Measurements from ENCODE around the gene PLD1.
A peak's percentile ranks its signal among the peaks of the same experiment; 100 is the strongest.

Gene PLD1

DNA sequence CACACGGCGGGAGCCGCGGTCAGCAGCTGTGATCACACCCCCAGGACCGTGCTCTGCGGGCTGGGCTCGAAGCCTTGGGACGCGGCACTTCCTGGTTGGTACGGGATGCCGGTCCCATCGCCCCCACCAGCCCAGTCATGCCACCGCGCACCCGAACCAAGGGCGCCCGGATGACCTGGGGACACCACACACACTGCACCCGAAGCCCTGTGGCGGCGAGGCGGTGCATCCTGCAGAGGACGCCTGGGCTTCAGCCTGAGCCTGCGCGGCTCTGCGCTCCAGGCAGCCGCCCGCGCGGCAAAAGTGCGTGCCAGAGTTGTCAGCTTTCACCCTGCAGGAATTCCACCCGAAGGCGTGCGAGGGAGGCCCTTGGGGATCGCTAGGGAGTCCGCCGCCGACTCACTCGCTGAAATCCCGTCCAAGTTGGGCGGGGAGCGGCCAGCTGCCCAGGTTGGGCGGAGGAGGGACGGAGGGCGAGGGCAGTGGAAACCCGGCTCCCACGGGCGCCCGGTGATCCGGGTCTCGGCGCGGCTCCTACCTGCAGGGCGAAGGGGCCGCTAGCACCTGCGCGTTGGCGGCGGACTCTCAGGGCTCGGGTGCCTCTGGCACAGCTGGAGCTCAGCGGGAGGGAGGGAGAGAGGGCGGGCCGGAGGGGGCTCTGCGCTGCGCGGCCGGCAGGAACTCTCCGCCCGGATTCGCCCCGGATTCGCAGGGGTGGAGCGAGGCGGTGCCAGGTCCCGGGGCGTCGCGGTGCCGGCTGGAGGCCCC lies at the start of gene PLD1:
TSS of gene PLD1 (minus strand) at position 623 of the 768 bp plus-strand sequence. CDS start 72,432 bp downstream, outside the sequence.
- ChIA-PET CTCF (interaction anchor here (3.7 kb wide), 1 partner anchor 20 kb away, joined by 19 read pairs; no protein-coding TSS in a partner anchor), POLR2A (interaction anchor here (0.6 to 1.3 kb wide), 5 partner anchors 13 to 170 kb away, joined by 3 to 4 read pairs (median 4); no protein-coding TSS in a partner anchor)
- peak within 1 kb of the TSS; percentile 63 for H3K4me3 ChIP-seq (ENCODE audit: low read depth, low read length)
- no peaks in the 10 kb centered on the region for H3K9me3 ChIP-seq (ENCODE audit: control insufficient read depth, insufficient read depth, low read depth, low read length)
- no peaks in the 10 kb centered on the region for H3K36me3 ChIP-seq (ENCODE audit: control insufficient read depth in 2 of 2, insufficient read depth in 1 of 2, low read length in 2 of 2)
- H3K4me1 ChIP-seq (ENCODE audit: control insufficient read depth, insufficient read depth, low read length): peaks cover 4% of the 10 kb centered on the region; the same call in 1 of the 2 replicates
- H3K27ac ChIP-seq (ENCODE audit: extremely low read depth, low read depth, low read length): peak within 1 kb of the TSS; percentile 84
- TF ChIP-seq ZBTB48 (tag by site-specific recombination; IDR thresholded peaks at IDR 0.05): peak; percentile 88
- TF ChIP-seq ZNF169 (tag by site-specific recombination; IDR thresholded peaks at IDR 0.05): no peak
- peak; percentile 86 for TF ChIP-seq SP2 (tag by site-specific recombination; IDR thresholded peaks at IDR 0.05)
- peak; percentile 42 for TF ChIP-seq ZNF341 (tag by site-specific recombination; IDR thresholded peaks at IDR 0.05; ENCODE audit: low read depth)
- peak; percentile 97 for TF ChIP-seq ZNF449 (tag by site-specific recombination; IDR thresholded peaks at IDR 0.05)
- TF ChIP-seq ZNF660 (tag by site-specific recombination; IDR thresholded peaks at IDR 0.05): peak; percentile 36; the same call in 1 of the 2 replicates
- TF ChIP-seq ZNF792 (tag by site-specific recombination; IDR thresholded peaks at IDR 0.05): no peak
- TF ChIP-seq ZBTB20 (tag by site-specific recombination; IDR thresholded peaks at IDR 0.05): peak; percentile 67; the same call in 1 of the 2 replicates
- TF ChIP-seq SP3 (tag by site-specific recombination; IDR thresholded peaks at IDR 0.05): peak; percentile 80
- TF ChIP-seq WT1 (tag by site-specific recombination; IDR thresholded peaks at IDR 0.05): peak; percentile 69
- TF ChIP-seq ZNF548 (tag by site-specific recombination; IDR thresholded peaks at IDR 0.05): no peak
- no peak for TF ChIP-seq REPIN1 (tag by site-specific recombination; IDR thresholded peaks at IDR 0.05; ENCODE audit: low read depth)
- TF ChIP-seq ZNF37A (tag by site-specific recombination; IDR thresholded peaks at IDR 0.05): no peak
- TF ChIP-seq ZNF776 (tag by site-specific recombination; IDR thresholded peaks at IDR 0.05; ENCODE audit: borderline replicate concordance): no peak
- TF ChIP-seq ZFHX2 (tag by site-specific recombination; conservative IDR thresholded peaks at IDR 0.05): peak; percentile 99
- TF ChIP-seq ZNF704 (tag by site-specific recombination; IDR thresholded peaks at IDR 0.05): no peak
- peak; percentile 98 for TF ChIP-seq ZIC2 (tag by site-specific recombination; IDR thresholded peaks at IDR 0.05)
- no peak; the same call in 1 of the 2 replicates for TF ChIP-seq ZBTB1 (tag by site-specific recombination; IDR thresholded peaks at IDR 0.05)
- TF ChIP-seq ZFP69B (tag by site-specific recombination; IDR thresholded peaks at IDR 0.05): peak; percentile 56; the same call in 1 of the 2 replicates
- peak; percentile 60; the same call in 1 of the 2 replicates for TF ChIP-seq ZNF2 (tag by site-specific recombination; IDR thresholded peaks at IDR 0.05)
- TF ChIP-seq ZSCAN16 (tag by site-specific recombination; IDR thresholded peaks at IDR 0.05): 0 out of 2 replicates have a peak, but pooled peaks have one; percentile 30
- TF ChIP-seq GLIS1 (tag by site-specific recombination; IDR thresholded peaks at IDR 0.05): peak; percentile 83
- peak; percentile 73 for TF ChIP-seq IKZF3 (tag by site-specific recombination; IDR thresholded peaks at IDR 0.05)
- TF ChIP-seq ZSCAN23 (tag by site-specific recombination; IDR thresholded peaks at IDR 0.05): no peak
- peak; percentile 97 for TF ChIP-seq ZBTB17 (tag by site-specific recombination; IDR thresholded peaks at IDR 0.05)
- peak; percentile 72; the same call in 1 of the 2 replicates for TF ChIP-seq ZNF76 (tag by site-specific recombination; IDR thresholded peaks at IDR 0.05; ENCODE audit: borderline replicate concordance, low read depth)
- peak; percentile 84 for TF ChIP-seq ZNF366 (tag by site-specific recombination; conservative IDR thresholded peaks at IDR 0.05)
- TF ChIP-seq ZNF514 (tag by site-specific recombination; IDR thresholded peaks at IDR 0.05): no peak
- peak; percentile 90 for TF ChIP-seq KLF8 (tag by site-specific recombination; IDR thresholded peaks at IDR 0.05)
- TF ChIP-seq, protein P1, sequence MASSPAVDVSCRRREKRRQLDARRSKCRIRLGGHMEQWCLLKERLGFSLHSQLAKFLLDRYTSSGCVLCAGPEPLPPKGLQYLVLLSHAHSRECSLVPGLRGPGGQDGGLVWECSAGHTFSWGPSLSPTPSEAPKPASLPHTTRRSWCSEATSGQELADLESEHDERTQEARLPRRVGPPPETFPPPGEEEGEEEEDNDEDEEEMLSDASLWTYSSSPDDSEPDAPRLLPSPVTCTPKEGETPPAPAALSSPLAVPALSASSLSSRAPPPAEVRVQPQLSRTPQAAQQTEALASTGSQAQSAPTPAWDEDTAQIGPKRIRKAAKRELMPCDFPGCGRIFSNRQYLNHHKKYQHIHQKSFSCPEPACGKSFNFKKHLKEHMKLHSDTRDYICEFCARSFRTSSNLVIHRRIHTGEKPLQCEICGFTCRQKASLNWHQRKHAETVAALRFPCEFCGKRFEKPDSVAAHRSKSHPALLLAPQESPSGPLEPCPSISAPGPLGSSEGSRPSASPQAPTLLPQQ (tag by site-specific recombination; IDR thresholded peaks at IDR 0.05): peak; percentile 48; the same call in 1 of the 2 replicates
- peak; percentile 79 for TF ChIP-seq KLF1 (tag by site-specific recombination; IDR thresholded peaks at IDR 0.05)
- 0 out of 2 replicates have a peak, but pooled peaks have one; percentile 29 for TF ChIP-seq ZNF10 (tag by site-specific recombination; IDR thresholded peaks at IDR 0.05)
- TF ChIP-seq, protein P2, sequence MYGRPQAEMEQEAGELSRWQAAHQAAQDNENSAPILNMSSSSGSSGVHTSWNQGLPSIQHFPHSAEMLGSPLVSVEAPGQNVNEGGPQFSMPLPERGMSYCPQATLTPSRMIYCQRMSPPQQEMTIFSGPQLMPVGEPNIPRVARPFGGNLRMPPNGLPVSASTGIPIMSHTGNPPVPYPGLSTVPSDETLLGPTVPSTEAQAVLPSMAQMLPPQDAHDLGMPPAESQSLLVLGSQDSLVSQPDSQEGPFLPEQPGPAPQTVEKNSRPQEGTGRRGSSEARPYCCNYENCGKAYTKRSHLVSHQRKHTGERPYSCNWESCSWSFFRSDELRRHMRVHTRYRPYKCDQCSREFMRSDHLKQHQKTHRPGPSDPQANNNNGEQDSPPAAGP (tag by site-specific recombination; IDR thresholded peaks at IDR 0.05): peak; percentile 79
- peak; percentile 66; the same call in 1 of the 2 replicates for TF ChIP-seq ZNF501 (tag by site-specific recombination; IDR thresholded peaks at IDR 0.05)
- TF ChIP-seq ZNF223 (tag by site-specific recombination; IDR thresholded peaks at IDR 0.05): peak; percentile 66; the same call in 1 of the 2 replicates

All from HEK293 (cell line).